H1 (cell line): Measurements from ENCODE around the gene HOGA1. TPM values are rescaled to one million over a fixed set of nuclear protein-coding genes. Genes with fewer than 3 reads are reported as not detected.

ENCODE experiments used
- CTCF ChIA-PET: fragments of 300-600 bp; sonication (Branson Sonifier 250); formaldehyde crosslinking; loops from one replicate; lab custom pipeline; 2021; ENCODE audit not compliant: partially characterized antibody; lab: Charles Lee
- POLR2A ChIA-PET: fragments of 300-600 bp; sonication (Branson Sonifier 250); formaldehyde crosslinking; loops from one replicate; lab custom pipeline; 2021; ENCODE audit warnings: inconsistent platforms; ENCODE audit not compliant: partially characterized antibody; lab: Charles Lee
- DNase-seq, 2 experiments: peaks; one replicate each; pipeline versions ENCODE4 v3.0.0 to v3.0.0-alpha.2; 2010 to 2022; ENCODE audit warnings: low spot score in 2 of 2, low read depth in 1 of 2, mixed read lengths in 1 of 2
- FAIRE-seq: peaks from 2 replicates; lab custom pipeline; 2011; peaks lifted over from hg19 to GRCh38; lab: Jason Lieb, UNC
- H2AFZ ChIP-seq: 2 replicates; pipeline ENCODE4 v1.8.1; 2012; ENCODE audit warnings: low read length, inconsistent platforms
- H2AK5ac ChIP-seq: 2 replicates; pipeline ENCODE4 v1.6.1; 2013; ENCODE audit warnings: low read depth, low read length
- H2BK120ac ChIP-seq: replicated peaks from 2 replicates; pipeline ENCODE3; 2013; ENCODE audit warnings: low read depth, low read length, inconsistent platforms
- H2BK12ac ChIP-seq: 2 replicates; pipeline ENCODE4 v1.6.1; 2013; ENCODE audit warnings: low read depth, low read length
- H2BK15ac ChIP-seq: 2 replicates; pipeline ENCODE4 v1.6.1; 2013; ENCODE audit warnings: low read length
- H2BK20ac ChIP-seq: 2 replicates; pipeline ENCODE4 v1.6.1; 2013; ENCODE audit warnings: low read length
- H2BK5ac ChIP-seq: 2 replicates; pipeline ENCODE4 v1.6.1; 2013; ENCODE audit warnings: low read depth, low read length
- H3K14ac ChIP-seq: 2 replicates; pipeline ENCODE4 v1.6.1; 2013; ENCODE audit warnings: inconsistent platforms; ENCODE audit not compliant: insufficient read length
- H3K18ac ChIP-seq: 2 replicates; pipeline ENCODE4 v1.6.1; 2013; ENCODE audit warnings: low read length; ENCODE audit errors: extremely low read depth
- H3K23ac ChIP-seq: 2 replicates; pipeline ENCODE4 v1.6.1; 2013; ENCODE audit warnings: inconsistent platforms; ENCODE audit not compliant: insufficient read length
- H3K23me2 ChIP-seq: 2 replicates; pipeline ENCODE4 v1.6.1; 2013; ENCODE audit warnings: low read depth, low read length
- H3K27ac ChIP-seq: 2 replicates; pipeline ENCODE4 v1.6.1; 2011; ENCODE audit warnings: low read depth, low read length, inconsistent platforms
- H3K27me3 ChIP-seq, 4 experiments: replicated peaks in 1 of 4; 1 replicate in 1 of 4; 2 replicates in 3 of 4; pipeline versions ENCODE4 v1.6.1 to v1.8.1; 2011 to 2013; ENCODE audit warnings: low read length in 3 of 4, mild to moderate bottlenecking in 3 of 4, inconsistent platforms in 2 of 4, mixed read lengths in 2 of 4, moderate library complexity in 1 of 4; ENCODE audit not compliant: control insufficient read depth in 3 of 4, insufficient read depth in 3 of 4; ENCODE audit errors: extremely low read depth in 1 of 4
- H3K36me3 ChIP-seq, 4 experiments: 2 replicates each; pipeline versions ENCODE4 v1.6.1 to v1.8.1; 2011 to 2013; ENCODE audit warnings: mild to moderate bottlenecking in 4 of 4, low read length in 3 of 4, moderate library complexity in 2 of 4, control low read depth in 1 of 4, inconsistent platforms in 1 of 4; ENCODE audit not compliant: insufficient read depth in 4 of 4, control insufficient read depth in 2 of 4
- H3K4ac ChIP-seq: replicated peaks from 2 replicates; pipeline ENCODE3; 2013; ENCODE audit warnings: low read length, low read depth, mixed read lengths, inconsistent platforms; ENCODE audit not compliant: insufficient read length
- H3K4me1 ChIP-seq, 4 experiments: replicated peaks in 1 of 4; 1 replicate in 1 of 4; 2 replicates in 3 of 4; pipeline versions ENCODE4 v1.6.1 to v1.8.1; 2011 to 2013; ENCODE audit warnings: low read length in 3 of 4, inconsistent platforms in 2 of 4, mixed read lengths in 1 of 4; ENCODE audit not compliant: insufficient read depth in 4 of 4, control insufficient read depth in 3 of 4
- H3K4me2 ChIP-seq, 2 experiments: 2 replicates each; pipeline versions ENCODE4 v1.6.1 to v1.8.1; 2011 to 2013; ENCODE audit warnings: low read depth in 2 of 2, low read length in 2 of 2, control low read depth in 1 of 2, inconsistent platforms in 1 of 2, mild to moderate bottlenecking in 1 of 2; ENCODE audit not compliant: insufficient read depth in 1 of 2
- H3K4me3 ChIP-seq, 4 experiments: fragments of 200-600, 300-600 bp in 1 of 4; sonication (generic), shearing (Covaris generic), sonication (Bioruptor Twin) in 1 of 4; 2 replicates each; pipeline versions ENCODE4 v1.5.1 to v1.8.1; 2011 to 2016; ENCODE audit warnings: low read length in 4 of 4, low read depth in 3 of 4, control low read depth in 2 of 4, inconsistent platforms in 2 of 4, mild to moderate bottlenecking in 2 of 4, mixed read lengths in 1 of 4, moderate library complexity in 1 of 4; ENCODE audit not compliant: insufficient read depth in 2 of 4; ENCODE audit errors: extremely low read depth in 1 of 4
- H3K56ac ChIP-seq: replicated peaks from 2 replicates; pipeline ENCODE3; 2013; ENCODE audit warnings: low read depth, mild to moderate bottlenecking, mixed read lengths, low read length, inconsistent platforms; ENCODE audit not compliant: insufficient read length
- H3K79me1 ChIP-seq: 2 replicates; pipeline ENCODE4 v1.6.1; 2013; ENCODE audit warnings: low read depth, low read length, control low read depth
- H3K79me2 ChIP-seq, 2 experiments: 2 replicates each; pipeline versions ENCODE4 v1.6.1 to v1.8.1; 2012 to 2013; ENCODE audit warnings: low read length in 2 of 2, mild to moderate bottlenecking in 2 of 2, inconsistent platforms in 1 of 2; ENCODE audit not compliant: insufficient read depth in 2 of 2, control insufficient read depth in 1 of 2
- H3K9ac ChIP-seq, 4 experiments: replicated peaks in 1 of 4; 1 replicate in 1 of 4; 2 replicates in 3 of 4; pipeline versions ENCODE4 v1.6.1 to v1.8.1; 2011 to 2013; ENCODE audit warnings: low read depth in 3 of 4, low read length in 3 of 4, control low read depth in 2 of 4, mild to moderate bottlenecking in 2 of 4, moderate library complexity in 2 of 4, inconsistent platforms in 1 of 4; ENCODE audit errors: extremely low read depth in 1 of 4
- H3K9me3 ChIP-seq, 2 experiments: 2 replicates each; pipeline versions ENCODE4 v1.6.1 to v1.8.1; 2012 to 2013; ENCODE audit warnings: mild to moderate bottlenecking in 2 of 2, moderate library complexity in 2 of 2, control low read depth in 1 of 2, inconsistent platforms in 1 of 2, low read depth in 1 of 2, low read length in 1 of 2, mixed read lengths in 1 of 2; ENCODE audit not compliant: insufficient read depth in 2 of 2
- H4K20me1 ChIP-seq, 2 experiments: replicated peaks in 1 of 2; 2 replicates each; pipeline versions ENCODE3 to v1.8.1; 2011 to 2013; ENCODE audit warnings: inconsistent platforms in 2 of 2, low read length in 2 of 2, mild to moderate bottlenecking in 1 of 2; ENCODE audit not compliant: insufficient read depth in 2 of 2, control insufficient read depth in 1 of 2
- H4K5ac ChIP-seq: 2 replicates; pipeline ENCODE4 v1.6.1; 2013; ENCODE audit warnings: low read length, low read depth, mixed read lengths, inconsistent platforms; ENCODE audit not compliant: insufficient read length
- H4K8ac ChIP-seq: 2 replicates; pipeline ENCODE4 v1.8.0; 2013; ENCODE audit warnings: mild to moderate bottlenecking, moderate library complexity, low read length, inconsistent platforms; ENCODE audit not compliant: insufficient read depth; ENCODE audit errors: extremely low read depth
- H4K91ac ChIP-seq: replicated peaks from 2 replicates; pipeline ENCODE3; 2013; ENCODE audit warnings: low read length, mixed read lengths, inconsistent platforms; ENCODE audit not compliant: insufficient read length
- CHD2 ChIP-seq: IDR thresholded peaks from 2 replicates; pipeline ENCODE4 v1.6.1; 2012; ENCODE audit warnings: low read length, improper control_type of control experiment
- EZH2 ChIP-seq: fragments of 200-600 bp; sonication (generic); IDR thresholded peaks from 2 replicates; pipeline ENCODE4 v1.7.1; 2012; ENCODE audit warnings: low read depth, mild to moderate bottlenecking, moderate library complexity, low read length, inconsistent platforms; ENCODE audit not compliant: severe bottlenecking
- MAFK ChIP-seq: IDR thresholded peaks from 2 replicates; pipeline ENCODE4 v1.6.1; 2012; ENCODE audit warnings: low read depth, mild to moderate bottlenecking, improper control_type of control experiment, low read length
- PHF8 ChIP-seq: fragments of 200-600 bp; sonication (generic); conservative IDR thresholded peaks from 2 replicates; pipeline ENCODE4 v1.7.1; 2012; ENCODE audit warnings: low read depth, mild to moderate bottlenecking, inconsistent platforms, low read length, moderate library complexity
- SIRT6 ChIP-seq: IDR thresholded peaks from one replicate; pipeline ENCODE4 v1.7.1; 2012; ENCODE audit warnings: low read length, inconsistent platforms
- TCF12 ChIP-seq: IDR thresholded peaks from 2 replicates; pipeline ENCODE4 v1.6.1; 2011; ENCODE audit warnings: low read depth, mild to moderate bottlenecking, low read length
- WGBS, 2 experiments: shearing (Covaris generic) in 1 of 2; methylation state at CpG; one replicate each; pipeline versions ENCODE4 v1.1.6 to v1.1.7; 2013 to 2015; ENCODE audit warnings: low lambda C conversion rate in 2 of 2, mixed read lengths in 2 of 2, inconsistent platforms in 1 of 2, low coverage in 1 of 2, missing lambda C conversion rate in 1 of 2; ENCODE audit not compliant: insufficient replicate concordance in 2 of 2, insufficient coverage in 1 of 2, insufficient read length in 1 of 2; ENCODE audit errors: extremely low coverage in 1 of 2, missing lambda C conversion rate in 1 of 2; 5-methylcytosine and 5-hydroxymethylcytosine counted together
- polyA plus RNA-seq, 7 experiments: library from polyadenylated mRNA; depleted of rRNA in 3 of 7; stranded (reverse) in 5 of 7; unstranded in 2 of 7; fragments of >200 nt in 5 of 7; fragments of 200-250 nt in 2 of 7; gene quantifications; 1 replicate in 5 of 7; 2 replicates in 1 of 7; 4 replicates in 1 of 7; pipeline versions ENCODE4 v1.2.1 to v1.2.3, GENCODE V29; 2011 to 2013; ENCODE audit warnings: missing spikeins in 2 of 7, mixed read lengths in 2 of 7
- total RNA-seq: library from RNA; stranded (reverse); fragmentation: NEBNext Ultra II Directional; extraction: Animal tissue kit (Norgen Biotek cat#: 25700); gene quantifications from 2 replicates; pipeline ENCODE4 v1.2.1, GENCODE V29; 2021
- TF ChIP-seq, protein P1 (sequence below), 3 experiments: IDR thresholded peaks; 1 replicate in 2 of 3; 2 replicates in 1 of 3; pipeline versions ENCODE4 v1.5.1 to v1.6.1; 2011; ENCODE audit warnings: low read length in 3 of 3, mild to moderate bottlenecking in 3 of 3, inconsistent platforms in 2 of 3, low read depth in 1 of 3, moderate library complexity in 1 of 3; ENCODE audit not compliant: insufficient read depth in 1 of 3; ENCODE audit errors: control extremely low read depth in 1 of 3

The HOGA1 gene
- total and polyA plus RNA-seq, 2 of the 8 experiments (the other 6 are each of a cell fraction or from before 2014, with no cell fraction given) = 0.28 to 1.00 TPM

DNA sequence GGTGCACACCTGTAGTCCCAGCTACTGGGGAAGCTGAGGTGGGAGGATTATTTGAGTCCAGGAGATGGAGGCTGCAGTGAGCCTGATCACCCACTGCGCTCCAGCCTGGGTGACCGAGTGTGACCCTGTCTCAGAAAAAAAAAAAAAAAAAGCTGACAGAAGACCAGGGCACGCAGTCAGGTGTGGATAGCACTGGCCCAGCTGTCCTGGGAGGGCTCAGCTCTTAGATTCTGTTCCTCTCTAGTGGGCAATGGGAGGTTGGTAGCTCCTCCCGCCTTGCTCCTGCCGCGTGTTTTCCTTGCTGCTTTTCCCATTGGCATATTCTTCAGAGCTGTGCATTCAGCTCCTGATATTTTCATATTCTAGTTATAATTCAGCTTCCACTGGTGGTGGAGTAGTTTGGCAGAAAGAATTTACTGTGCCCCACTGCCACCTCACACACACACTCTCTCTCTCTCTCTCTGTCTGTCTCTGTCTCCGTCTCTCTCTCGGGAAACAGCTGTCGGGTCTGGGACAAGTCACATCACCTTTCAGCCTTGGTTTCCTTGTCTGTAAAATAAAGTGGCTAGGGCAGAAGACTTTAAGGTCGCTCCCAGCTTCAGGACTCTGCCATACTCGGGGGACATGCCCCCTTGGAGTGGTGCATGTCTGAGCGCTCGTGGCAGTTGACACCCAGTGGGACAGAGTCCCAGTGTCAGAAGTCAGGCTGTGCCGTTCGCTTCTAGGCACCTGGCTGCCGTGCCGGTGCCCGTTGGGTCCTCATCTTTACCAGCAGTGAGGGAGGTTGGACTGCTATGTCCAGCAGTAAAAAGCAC, 37.5 kb upstream of the HOGA1 start:
- no peak for DNase-seq
- no peak overlapping the region for H2BK5ac ChIP-seq
- CTCF ChIA-PET = interaction anchor here (1.2 to 15.4 kb wide), 6 partner anchors 10 to 476 kb away, joined by 3 to 388 read pairs (median 4); partner anchors contain the start of gene ANKRD2
- H2AK5ac ChIP-seq = no peak overlapping the region
- no peak overlapping the region for H4K5ac ChIP-seq
- H3K4me3 ChIP-seq = no peak overlapping the region
- H3K4me1 ChIP-seq = peaks cover 16 to 29% (median 23%) of the 10 kb centered on the region in 4 experiments
- no peak overlapping the region for H4K91ac ChIP-seq
- TF ChIP-seq SIRT6 (no peak), MAFK (no peak), TCF12 (no peak), PHF8 (no peak), EZH2 (no peak), CHD2 (no peak)
- TF ChIP-seq, protein P1, sequence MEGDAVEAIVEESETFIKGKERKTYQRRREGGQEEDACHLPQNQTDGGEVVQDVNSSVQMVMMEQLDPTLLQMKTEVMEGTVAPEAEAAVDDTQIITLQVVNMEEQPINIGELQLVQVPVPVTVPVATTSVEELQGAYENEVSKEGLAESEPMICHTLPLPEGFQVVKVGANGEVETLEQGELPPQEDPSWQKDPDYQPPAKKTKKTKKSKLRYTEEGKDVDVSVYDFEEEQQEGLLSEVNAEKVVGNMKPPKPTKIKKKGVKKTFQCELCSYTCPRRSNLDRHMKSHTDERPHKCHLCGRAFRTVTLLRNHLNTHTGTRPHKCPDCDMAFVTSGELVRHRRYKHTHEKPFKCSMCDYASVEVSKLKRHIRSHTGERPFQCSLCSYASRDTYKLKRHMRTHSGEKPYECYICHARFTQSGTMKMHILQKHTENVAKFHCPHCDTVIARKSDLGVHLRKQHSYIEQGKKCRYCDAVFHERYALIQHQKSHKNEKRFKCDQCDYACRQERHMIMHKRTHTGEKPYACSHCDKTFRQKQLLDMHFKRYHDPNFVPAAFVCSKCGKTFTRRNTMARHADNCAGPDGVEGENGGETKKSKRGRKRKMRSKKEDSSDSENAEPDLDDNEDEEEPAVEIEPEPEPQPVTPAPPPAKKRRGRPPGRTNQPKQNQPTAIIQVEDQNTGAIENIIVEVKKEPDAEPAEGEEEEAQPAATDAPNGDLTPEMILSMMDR (IDR thresholded peaks at IDR 0.05; ENCODE audit: control extremely low read depth in 1 of 3, insufficient read depth in 1 of 3, low read depth in 1 of 3, low read length in 3 of 3) = no peak
- TF ChIP-seq, all 59 proteins: peak for 0
- H2BK15ac ChIP-seq = no peak overlapping the region
- H3K27ac ChIP-seq = no peak overlapping the region; the same call in 1 of the 2 replicates
- no peak overlapping the region for H3K9ac ChIP-seq
- no peak overlapping the region for H2BK120ac ChIP-seq
- no peak overlapping the region for H3K56ac ChIP-seq
- no peaks in the 10 kb centered on the region for H3K27me3 ChIP-seq
- H2AFZ ChIP-seq = no peak overlapping the region
- WGBS, 2 experiments = 91% methylated on average over 18 of the region's 18 CpGs; no CpG with 5 or more reads in 1 of the 2 experiments
- FAIRE-seq = no peak
- H3K4ac ChIP-seq = no peak overlapping the region
- no peaks in the 10 kb centered on the region for H4K20me1 ChIP-seq
- H3K79me1 ChIP-seq = peaks cover 3% of the 10 kb centered on the region
- no peaks in the 10 kb centered on the region for H3K23me2 ChIP-seq
- H3K36me3 ChIP-seq = no peaks in the 10 kb centered on the region
- no peak overlapping the region for H3K23ac ChIP-seq
- H3K9me3 ChIP-seq = no peaks in the 10 kb centered on the region
- no peak overlapping the region for H3K4me2 ChIP-seq
- H2BK12ac ChIP-seq = no peak overlapping the region
- H3K79me2 ChIP-seq = no peaks in the 10 kb centered on the region
- no peak overlapping the region for H3K18ac ChIP-seq
- POLR2A ChIA-PET = interaction anchor here (0.8 to 1.5 kb wide), 4 partner anchors 13 to 82 kb away, joined by 3 read pairs; partner anchors contain the start of gene HOGA1
- no peak overlapping the region for H3K14ac ChIP-seq
- no peak overlapping the region for H2BK20ac ChIP-seq
- peak overlapping the region; percentile 23; the same call in 1 of the 2 replicates for H4K8ac ChIP-seq
